CD4-positive, alpha-beta T cell (primary cell): Measurements from ENCODE around the gene PCCA. TPM values are rescaled to one million over a fixed set of nuclear protein-coding genes. Genes with fewer than 3 reads are reported as not detected.
"Not testable (repeated sequence)": the region's sequence is repeated elsewhere in the genome, so short reads cannot be mapped to it uniquely, and the experiment has no call there.

ENCODE experiments used
- ATAC-seq: fragments of 200-7000 bp; cut with Tn5 transposase; one replicate; pipeline ENCODE4 v1.10.0; 2022; ENCODE audit warnings: mild to moderate bottlenecking; ENCODE audit not compliant: poor library complexity
- CTCF ChIA-PET: fragments of 350-600 bp; sonication (Branson Sonifier 250); formaldehyde crosslinking; loops from one replicate; lab custom pipeline; 2021; ENCODE audit warnings: antibody characterized with exemption, inconsistent platforms; lab: Charles Lee
- POLR2A ChIA-PET: fragments of 350-600 bp; sonication (Branson Sonifier 250); formaldehyde crosslinking; loops from one replicate; lab custom pipeline; 2021; ENCODE audit warnings: antibody characterized with exemption, inconsistent platforms; lab: Charles Lee
- DNase-seq, 14 experiments: peaks; one replicate each; pipeline ENCODE4 v3.0.0-alpha.2; 2013 to 2020; ENCODE audit warnings: mixed read lengths in 2 of 14
- H3K27ac ChIP-seq, 2 donors: one replicate each; pipeline versions ENCODE4 v1.5.1 to v1.7.0; 2013; ENCODE audit warnings: low read length in 2 of 2, low read depth in 1 of 2, mild to moderate bottlenecking in 1 of 2
- H3K27me3 ChIP-seq, 2 experiments: 1 replicate in 1 of 2; 2 replicates in 1 of 2; pipeline versions ENCODE4 v1.6.1 to v1.7.0; 2013; ENCODE audit warnings: low read length in 2 of 2, control low read depth in 1 of 2, mild to moderate bottlenecking in 1 of 2, moderate library complexity in 1 of 2; ENCODE audit not compliant: insufficient read depth in 2 of 2, control insufficient read depth in 1 of 2
- H3K36me3 ChIP-seq: one replicate; pipeline ENCODE4 v1.6.1; 2013; ENCODE audit warnings: low read length, control low read depth; ENCODE audit not compliant: insufficient read depth
- H3K4me1 ChIP-seq: one replicate; pipeline ENCODE4 v1.6.1; 2013; ENCODE audit warnings: low read length, control low read depth; ENCODE audit not compliant: insufficient read depth
- H3K4me3 ChIP-seq: one replicate; pipeline ENCODE4 v1.5.1; 2013; ENCODE audit warnings: mild to moderate bottlenecking, low read length, moderate library complexity
- H3K9me3 ChIP-seq, 2 experiments: 1 replicate in 1 of 2; 2 replicates in 1 of 2; pipeline versions ENCODE4 v1.6.1 to v1.7.0; 2013; ENCODE audit warnings: low read length in 2 of 2, mild to moderate bottlenecking in 2 of 2, control low read depth in 1 of 2, moderate library complexity in 1 of 2; ENCODE audit not compliant: control insufficient read depth in 1 of 2, insufficient read depth in 1 of 2
- H3K27ac Mint-ChIP-seq: one replicate; pipeline ENCODE4 v1.8.0; 2020; ENCODE audit warnings: mixed read lengths
- H3K27me3 Mint-ChIP-seq: one replicate; pipeline ENCODE4 v1.8.0; 2021; ENCODE audit warnings: mixed read lengths
- H3K36me3 Mint-ChIP-seq: one replicate; pipeline ENCODE4 v1.8.0; 2021; ENCODE audit warnings: low read depth, mixed read lengths
- H3K4me1 Mint-ChIP-seq: one replicate; pipeline ENCODE4 v1.8.0; 2021; ENCODE audit warnings: low read depth, mixed read lengths
- H3K4me3 Mint-ChIP-seq: one replicate; pipeline ENCODE4 v1.8.0; 2020; ENCODE audit warnings: mild to moderate bottlenecking, mixed read lengths
- H3K9me3 Mint-ChIP-seq: one replicate; pipeline ENCODE4 v1.8.0; 2020; ENCODE audit warnings: mixed read lengths
- CTCF ChIP-seq: fragments of 200-600 bp; IDR thresholded peaks from one replicate; pipeline ENCODE4 v1.8.0; 2022; ENCODE audit warnings: antibody characterized with exemption, mild to moderate bottlenecking
- intact Hi-C, 2 experiments: fragments of 100-400 bp; cut with DNase I in 1 of 2; cut with micrococcal nuclease in 1 of 2; formaldehyde crosslinking; loops; one replicate each; pipeline versions ENCODE4 v1.15.1 to v1.9.0; 2023 to 2025; cut with DNase I, micrococcal nuclease
- total RNA-seq, 174 experiments: library from RNA in 2 of 174; stranded (reverse) in 2 of 174; gene quantifications; one replicate each; pipeline ENCODE4 v1.2.3 and lab custom pipeline; 2021 to 2026

The PCCA gene
- total RNA-seq, 2 experiments from 2014 or later = 4.7 to 5.2 TPM

- Histone ChIP-seq H3K4me1 (no peaks in the 10 kb centered on the region), H3K4me3 (no peak overlapping the region), H3K27me3 (no peaks in the 10 kb centered on the region), H3K9me3 (no peaks in the 10 kb centered on the region), H3K27ac (no peak overlapping the region), H3K36me3 (no peaks in the 10 kb centered on the region)
- Mint-ChIP-seq H3K27me3 (no peaks in the 10 kb centered on the region), H3K27ac (no peak overlapping the region), H3K9me3 (no peaks in the 10 kb centered on the region), H3K4me1 (no peaks in the 10 kb centered on the region), H3K4me3 (no peak overlapping the region), H3K36me3 (no peaks in the 10 kb centered on the region)
- ATAC-seq (no peak), DNase-seq (no peak)
- no peak for TF ChIP-seq CTCF
- CTCF ChIA-PET = no interaction called here
- POLR2A ChIA-PET = no interaction called here
- intact Hi-C loops = no loop called here
Measured at GRCh38 chr13:100274942-100275506, 186.1 kb downstream of the PCCA start.

DNA sequence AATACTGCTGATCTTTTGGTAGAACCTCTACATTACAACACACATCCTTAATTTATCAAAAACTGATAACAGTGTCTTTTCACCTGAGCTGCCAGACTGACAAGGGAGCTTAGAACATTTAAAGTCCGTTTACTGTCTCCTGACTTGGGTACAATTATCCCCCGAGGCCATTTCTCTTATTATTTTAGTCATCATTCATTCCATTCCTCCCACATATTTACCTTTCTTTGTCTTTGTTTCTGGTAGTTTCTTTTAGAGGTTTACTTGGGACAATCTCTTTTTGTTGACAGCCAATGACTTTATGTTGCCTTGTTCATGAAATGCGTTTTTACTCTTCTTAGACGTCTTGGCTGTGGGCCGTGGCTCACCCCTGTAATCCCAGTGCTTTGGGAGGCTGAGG lies 186.9 kb downstream of the PCCA start:
- peaks cover 2% of the 10 kb centered on the region for H3K36me3 Mint-ChIP-seq
- H3K9me3 Mint-ChIP-seq = no peaks in the 10 kb centered on the region
- DNase-seq (no peak), ATAC-seq (no peak)
- H3K4me3 Mint-ChIP-seq = no peak overlapping the region
- no peak overlapping the region for H3K27ac Mint-ChIP-seq
- no peaks in the 10 kb centered on the region for H3K36me3 ChIP-seq
- no peaks in the 10 kb centered on the region for H3K9me3 ChIP-seq
- no peaks in the 10 kb centered on the region for H3K4me1 Mint-ChIP-seq
- ChIA-PET CTCF (no interaction called here), POLR2A (no interaction called here)
- intact Hi-C loops = no loop called here
- no peak overlapping the region for H3K4me3 ChIP-seq
- H3K27ac ChIP-seq = no peak overlapping the region
- H3K27me3 Mint-ChIP-seq = no peaks in the 10 kb centered on the region
- TF ChIP-seq CTCF = no peak
- no peaks in the 10 kb centered on the region for H3K27me3 ChIP-seq
- H3K4me1 ChIP-seq = no peaks in the 10 kb centered on the region

GRCh38 chr13:100280681-100281080 lies 191.8 kb downstream of the PCCA start:
- DNase-seq (no peak), ATAC-seq (no peak)
- TF ChIP-seq CTCF = no peak
- Mint-ChIP-seq H3K4me3 (no peak overlapping the region), H3K36me3 (peaks cover 8% of the 10 kb centered on the region), H3K9me3 (no peaks in the 10 kb centered on the region), H3K27ac (no peak overlapping the region), H3K4me1 (no peaks in the 10 kb centered on the region), H3K27me3 (no peaks in the 10 kb centered on the region)
- no peaks in the 10 kb centered on the region for H3K36me3 ChIP-seq
- H3K4me1 ChIP-seq = no peaks in the 10 kb centered on the region
- intact Hi-C loops = no loop called here
- H3K9me3 ChIP-seq = no peaks in the 10 kb centered on the region
- ChIA-PET CTCF (no interaction called here), POLR2A (no interaction called here)
- no peak overlapping the region for H3K4me3 ChIP-seq
- H3K27ac ChIP-seq = no peak overlapping the region
- no peaks in the 10 kb centered on the region for H3K27me3 ChIP-seq

GRCh38 chr13:100282306-100282705 lies 193.4 kb downstream of the PCCA start:
- POLR2A ChIA-PET, CTCF ChIA-PET, ATAC-seq, H3K27ac Mint-ChIP-seq, H3K4me1 Mint-ChIP-seq, H3K36me3 ChIP-seq, intact Hi-C loops, H3K4me3 Mint-ChIP-seq, H3K9me3 Mint-ChIP-seq, H3K27me3 Mint-ChIP-seq, H3K27ac ChIP-seq, H3K36me3 Mint-ChIP-seq, H3K9me3 ChIP-seq, H3K4me1 ChIP-seq, H3K27me3 ChIP-seq, DNase-seq, H3K4me3 ChIP-seq: not testable (repeated sequence)
